ENCODE data around the gene ZER1.

GRCh38 chr9:128787659-128788058, 15.9 kb upstream of the ZER1 start:
- TF ChIP-seq CTCF (conservative IDR thresholded peaks at IDR 0.05; ENCODE audit: low read length) (no peak), EZH2phosphoT487 (IDR thresholded peaks at IDR 0.05; ENCODE audit: borderline replicate concordance, low read depth, low read length) (no peak)

Measured in OCI-LY7 (cell line).